ENCODE results near the gene TNS1. TPM values are rescaled to one million over a fixed set of nuclear protein-coding genes. Genes with fewer than 3 reads are reported as not detected.

TNS1 gene
- total RNA-seq, 6 experiments from 2014 or later = 113 to 139 (median 126) TPM

GRCh38 chr2:217948897-217949296, 53.9 kb downstream of the TNS1 start:
- no peaks in the 10 kb centered on the region; the same call in 1 of the 2 replicates for H3K27me3 Mint-ChIP-seq (ENCODE audit: insufficient read depth)
- 0 out of 2 replicates have a peak, but pooled peaks cover 7% of the 10 kb centered on the region for H3K36me3 Mint-ChIP-seq (ENCODE audit: low read depth)
- H3K9me3 Mint-ChIP-seq = no peaks in the 10 kb centered on the region
- no peak for DNase-seq
- peaks cover 58% of the 10 kb centered on the region for H3K4me1 Mint-ChIP-seq (ENCODE audit: low read depth)
- H3K4me3 Mint-ChIP-seq = no peak overlapping the region
- no peak for TF ChIP-seq CTCF (IDR thresholded peaks at IDR 0.05)
- no peak overlapping the region for H3K27ac Mint-ChIP-seq

GRCh38 chr2:217948351-217948791, 54.4 kb downstream of the TNS1 start:
- Mint-ChIP-seq H3K4me3 (no peak overlapping the region), H3K27me3 (ENCODE audit: insufficient read depth) (no peaks in the 10 kb centered on the region; the same call in 1 of the 2 replicates), H3K4me1 (ENCODE audit: low read depth) (peaks cover 63% of the 10 kb centered on the region), H3K36me3 (ENCODE audit: low read depth) (peaks cover 7% of the 10 kb centered on the region; the same call in 1 of the 2 replicates), H3K9me3 (no peaks in the 10 kb centered on the region), H3K27ac (no peak overlapping the region)
- DNase-seq = no peak
- no peak; the same call in 1 of the 2 replicates for TF ChIP-seq CTCF (IDR thresholded peaks at IDR 0.05)

GRCh38 chr2:217947383-217948350, 55.1 kb downstream of the TNS1 start:
- no peaks in the 10 kb centered on the region; the same call in 1 of the 2 replicates for H3K27me3 Mint-ChIP-seq (ENCODE audit: insufficient read depth)
- no peak overlapping the region for H3K4me3 Mint-ChIP-seq
- peak; percentile 12; the same call in 1 of the 2 replicates for TF ChIP-seq CTCF (IDR thresholded peaks at IDR 0.05)
- H3K9me3 Mint-ChIP-seq = no peaks in the 10 kb centered on the region
- no peak for DNase-seq
- H3K4me1 Mint-ChIP-seq (ENCODE audit: low read depth) = peaks cover 67% of the 10 kb centered on the region
- peaks cover 7% of the 10 kb centered on the region; the same call in 1 of the 2 replicates for H3K36me3 Mint-ChIP-seq (ENCODE audit: low read depth)
- H3K27ac Mint-ChIP-seq = peak overlapping the region; percentile 69; the same call in 1 of the 2 replicates

- Mint-ChIP-seq H3K27ac (no peak overlapping the region), H3K4me3 (no peak overlapping the region), H3K9me3 (no peaks in the 10 kb centered on the region), H3K27me3 (ENCODE audit: insufficient read depth) (no peaks in the 10 kb centered on the region; the same call in none of the 2 replicates), H3K36me3 (ENCODE audit: low read depth) (peaks cover 6% of the 10 kb centered on the region), H3K4me1 (ENCODE audit: low read depth) (peaks cover 68% of the 10 kb centered on the region)
- TF ChIP-seq CTCF (IDR thresholded peaks at IDR 0.05) = no peak
- no peak for DNase-seq
Measured at GRCh38 chr2:217946051-217946450, 56.7 kb downstream of the TNS1 start.

- Mint-ChIP-seq H3K27me3 (ENCODE audit: insufficient read depth) (no peaks in the 10 kb centered on the region; the same call in none of the 2 replicates), H3K4me1 (ENCODE audit: low read depth) (peaks cover 68% of the 10 kb centered on the region), H3K9me3 (no peaks in the 10 kb centered on the region), H3K4me3 (no peak overlapping the region), H3K36me3 (ENCODE audit: low read depth) (peaks cover 6% of the 10 kb centered on the region), H3K27ac (no peak overlapping the region)
- no peak for DNase-seq
- no peak for TF ChIP-seq CTCF (IDR thresholded peaks at IDR 0.05)
Measured at GRCh38 chr2:217945530-217945929, 57.3 kb downstream of the TNS1 start.

All from HFFc6 (cell line).